Neural progenitor cell (in vitro differentiated cells): ENCODE results near the gene CLDN12.

Source experiments
- EZH2 ChIP-seq: fragments of 200-600 bp; sonication (generic); IDR thresholded peaks from 2 replicates; pipeline ENCODE4 v1.6.1; 2017; ENCODE audit warnings: antibody characterized with exemption, mild to moderate bottlenecking, moderate library complexity
- EZH2phosphoT487 ChIP-seq: fragments of 200-600 bp; sonication (generic); IDR thresholded peaks from 2 replicates; pipeline ENCODE4 v1.6.1; 2017; ENCODE audit warnings: antibody characterized with exemption
- TF ChIP-seq, protein P1 (sequence below): fragments of 200-600 bp; sonication (generic); IDR thresholded peaks from 2 replicates; pipeline ENCODE4 v1.5.1; 2017; ENCODE audit warnings: antibody characterized with exemption, mild to moderate bottlenecking

DNA sequence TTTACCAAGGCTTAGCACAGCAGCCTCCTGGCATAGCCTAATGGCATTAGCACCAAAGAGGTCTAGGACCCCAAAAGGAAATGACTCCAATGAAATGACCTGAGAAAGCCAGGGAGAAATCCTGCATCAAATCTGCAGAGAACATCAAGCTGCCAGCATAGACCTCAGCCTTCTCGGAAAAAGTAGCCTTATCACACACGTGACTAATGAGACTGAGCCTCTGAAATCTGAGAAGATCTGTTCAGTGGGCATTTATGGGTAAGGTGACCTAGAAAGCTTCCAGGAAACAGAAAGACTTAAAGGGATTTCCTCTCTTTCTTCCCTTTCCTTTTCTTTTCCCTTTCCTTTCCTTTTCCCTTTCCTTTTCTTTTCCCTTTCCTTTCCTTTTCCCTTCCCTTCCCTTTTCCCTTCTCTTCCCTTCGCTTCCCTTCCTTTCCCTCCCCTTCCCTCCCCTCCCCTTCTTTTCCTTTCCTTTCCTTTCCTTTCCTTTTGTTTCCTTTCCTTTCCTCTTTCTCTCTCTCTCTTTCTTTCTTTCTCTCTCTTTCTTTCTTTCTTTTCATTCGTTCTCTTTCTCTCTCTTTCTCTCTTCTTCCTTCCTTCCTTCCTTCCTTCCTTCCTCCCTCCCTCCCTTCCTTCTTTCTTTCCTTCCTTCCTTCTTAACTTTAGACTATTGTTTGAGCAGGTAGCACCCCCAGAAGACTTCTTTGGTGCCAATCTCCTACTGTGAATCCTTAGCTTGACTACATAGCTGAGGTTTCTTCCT is 43.1 kb downstream of the CLDN12 start:
- TF ChIP-seq, protein P1, sequence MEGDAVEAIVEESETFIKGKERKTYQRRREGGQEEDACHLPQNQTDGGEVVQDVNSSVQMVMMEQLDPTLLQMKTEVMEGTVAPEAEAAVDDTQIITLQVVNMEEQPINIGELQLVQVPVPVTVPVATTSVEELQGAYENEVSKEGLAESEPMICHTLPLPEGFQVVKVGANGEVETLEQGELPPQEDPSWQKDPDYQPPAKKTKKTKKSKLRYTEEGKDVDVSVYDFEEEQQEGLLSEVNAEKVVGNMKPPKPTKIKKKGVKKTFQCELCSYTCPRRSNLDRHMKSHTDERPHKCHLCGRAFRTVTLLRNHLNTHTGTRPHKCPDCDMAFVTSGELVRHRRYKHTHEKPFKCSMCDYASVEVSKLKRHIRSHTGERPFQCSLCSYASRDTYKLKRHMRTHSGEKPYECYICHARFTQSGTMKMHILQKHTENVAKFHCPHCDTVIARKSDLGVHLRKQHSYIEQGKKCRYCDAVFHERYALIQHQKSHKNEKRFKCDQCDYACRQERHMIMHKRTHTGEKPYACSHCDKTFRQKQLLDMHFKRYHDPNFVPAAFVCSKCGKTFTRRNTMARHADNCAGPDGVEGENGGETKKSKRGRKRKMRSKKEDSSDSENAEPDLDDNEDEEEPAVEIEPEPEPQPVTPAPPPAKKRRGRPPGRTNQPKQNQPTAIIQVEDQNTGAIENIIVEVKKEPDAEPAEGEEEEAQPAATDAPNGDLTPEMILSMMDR = no peak
- no peak for TF ChIP-seq EZH2
- TF ChIP-seq EZH2phosphoT487 = no peak
